Ectodermal cell (in vitro differentiated cells): ENCODE results near the gene TEX9.
"Not testable (repeated sequence)": the region's sequence is repeated elsewhere in the genome, so short reads cannot be mapped to it uniquely, and the experiment has no call there.

Source experiments
- H3K27ac ChIP-seq: 2 replicates; pipeline ENCODE4 v1.7.0; 2013; ENCODE audit warnings: mild to moderate bottlenecking, low read depth, low read length; ENCODE audit not compliant: insufficient read depth, poor library complexity, severe bottlenecking
- H3K27me3 ChIP-seq: 2 replicates; pipeline ENCODE4 v1.7.0; 2013; ENCODE audit warnings: mild to moderate bottlenecking, low read length; ENCODE audit not compliant: insufficient read depth, control insufficient read depth, poor library complexity, severe bottlenecking
- H3K36me3 ChIP-seq: one replicate; pipeline ENCODE4 v1.7.0; 2013; ENCODE audit warnings: low read length; ENCODE audit not compliant: control insufficient read depth, insufficient read depth
- H3K4me1 ChIP-seq: one replicate; pipeline ENCODE4 v1.7.0; 2013; ENCODE audit warnings: low read length; ENCODE audit not compliant: control insufficient read depth, insufficient read depth
- H3K4me3 ChIP-seq: 2 replicates; pipeline ENCODE4 v1.7.0; 2013; ENCODE audit warnings: low read depth, low read length, control low read depth; ENCODE audit not compliant: insufficient read depth
- H3K9me3 ChIP-seq: 2 replicates; pipeline ENCODE4 v1.7.0; 2013; ENCODE audit warnings: mild to moderate bottlenecking, low read length, moderate library complexity; ENCODE audit not compliant: control insufficient read depth
- WGBS, 2 experiments: methylation state at CpG; one replicate each; pipeline ENCODE4 v1.1.7; 2013; ENCODE audit warnings: missing lambda C conversion rate in 2 of 2; 5-methylcytosine and 5-hydroxymethylcytosine counted together

The TEX9 gene

GRCh38 chr15:56390739-56391267 lies 25.6 kb downstream of the TEX9 start:
- Histone ChIP-seq H3K4me1 (no peaks in the 10 kb centered on the region), H3K27me3 (no peaks in the 10 kb centered on the region), H3K9me3 (no peaks in the 10 kb centered on the region), H3K27ac (no peak overlapping the region), H3K36me3 (no peaks in the 10 kb centered on the region), H3K4me3 (no peak overlapping the region)
- WGBS, 2 experiments = 93 to 97% methylated on average over 1 of the region's 2 CpGs

GRCh38 chr15:56393277-56393676 lies 28.1 kb downstream of the TEX9 start:
- Histone ChIP-seq H3K36me3 (no peaks in the 10 kb centered on the region), H3K27me3 (no peaks in the 10 kb centered on the region)
- WGBS, 2 experiments = 100% methylated on average over 1 of the region's 1 CpG

GRCh38 chr15:56394909-56395308 lies 29.7 kb downstream of the TEX9 start:
- Histone ChIP-seq H3K9me3 (no peaks in the 10 kb centered on the region), H3K27me3 (no peaks in the 10 kb centered on the region), H3K4me1 (no peaks in the 10 kb centered on the region), H3K4me3 (no peak overlapping the region), H3K36me3 (no peaks in the 10 kb centered on the region), H3K27ac (no peak overlapping the region)
- WGBS, 2 experiments = no CpG with 5 or more reads among the region's 1 CpG

More at GRCh38 chr15:56393277-56393676, 28.1 kb downstream of the TEX9 start:
- no peak overlapping the region for H3K27ac ChIP-seq
- H3K9me3 ChIP-seq = no peaks in the 10 kb centered on the region
- no peaks in the 10 kb centered on the region for H3K4me1 ChIP-seq
- no peak overlapping the region for H3K4me3 ChIP-seq

DNA sequence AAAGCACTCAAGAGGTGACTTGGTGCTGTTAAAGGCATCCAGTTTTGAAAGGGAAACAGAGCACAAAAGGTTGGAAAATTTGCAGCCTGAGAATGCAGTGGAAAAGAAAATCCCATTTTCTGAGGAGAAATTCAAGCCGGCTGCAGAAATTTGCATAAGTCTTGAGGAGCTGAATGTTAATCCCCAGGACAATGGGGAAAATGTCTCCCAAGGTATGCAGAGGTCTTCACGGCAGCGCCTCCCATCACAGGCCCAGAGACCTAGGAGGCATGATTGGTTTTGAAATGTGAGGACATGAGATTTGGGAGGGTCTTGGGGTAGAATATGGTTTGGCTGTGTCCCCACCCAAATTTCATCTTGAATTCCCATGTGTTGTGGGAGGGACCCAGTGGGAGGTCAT lies 32.1 kb downstream of the TEX9 start:
- 65 to 72% methylated on average over 3 of the region's 3 CpGs for WGBS, 2 experiments
- not testable (repeated sequence) for H3K4me3 ChIP-seq, H3K4me1 ChIP-seq, H3K9me3 ChIP-seq, H3K27me3 ChIP-seq, H3K27ac ChIP-seq, H3K36me3 ChIP-seq

GRCh38 chr15:56399209-56399608 lies 34.0 kb downstream of the TEX9 start:
- not testable (repeated sequence) for H3K4me3 ChIP-seq, H3K27me3 ChIP-seq, H3K4me1 ChIP-seq, H3K9me3 ChIP-seq, H3K27ac ChIP-seq, H3K36me3 ChIP-seq
- 95 to 96% methylated on average over 11 of the region's 11 CpGs for WGBS, 2 experiments

- no peaks in the 10 kb centered on the region for H3K9me3 ChIP-seq
- H3K27me3 ChIP-seq = no peaks in the 10 kb centered on the region
- no peaks in the 10 kb centered on the region for H3K36me3 ChIP-seq
- H3K4me3 ChIP-seq = no peak overlapping the region
- H3K4me1 ChIP-seq = no peaks in the 10 kb centered on the region
- no peak overlapping the region for H3K27ac ChIP-seq
Observed at GRCh38 chr15:56410721-56411120, 45.5 kb downstream of the TEX9 start.

- no peaks in the 10 kb centered on the region for H3K27me3 ChIP-seq
- no peaks in the 10 kb centered on the region for H3K9me3 ChIP-seq
- no peak overlapping the region for H3K4me3 ChIP-seq
- H3K27ac ChIP-seq = no peak overlapping the region
- H3K4me1 ChIP-seq = no peaks in the 10 kb centered on the region
- 89 to 90% methylated on average over 2 of the region's 2 CpGs for WGBS, 2 experiments
- no peaks in the 10 kb centered on the region for H3K36me3 ChIP-seq
Observed at GRCh38 chr15:56411122-56411749, 46.0 kb downstream of the TEX9 start.

- H3K4me1 ChIP-seq, H3K27me3 ChIP-seq, H3K9me3 ChIP-seq, H3K36me3 ChIP-seq, H3K4me3 ChIP-seq, H3K27ac ChIP-seq: not testable (repeated sequence)
- no CpG with 5 or more reads among the region's 1 CpG for WGBS, 2 experiments
Observed at GRCh38 chr15:56413114-56413733, 48.0 kb downstream of the TEX9 start.

DNA sequence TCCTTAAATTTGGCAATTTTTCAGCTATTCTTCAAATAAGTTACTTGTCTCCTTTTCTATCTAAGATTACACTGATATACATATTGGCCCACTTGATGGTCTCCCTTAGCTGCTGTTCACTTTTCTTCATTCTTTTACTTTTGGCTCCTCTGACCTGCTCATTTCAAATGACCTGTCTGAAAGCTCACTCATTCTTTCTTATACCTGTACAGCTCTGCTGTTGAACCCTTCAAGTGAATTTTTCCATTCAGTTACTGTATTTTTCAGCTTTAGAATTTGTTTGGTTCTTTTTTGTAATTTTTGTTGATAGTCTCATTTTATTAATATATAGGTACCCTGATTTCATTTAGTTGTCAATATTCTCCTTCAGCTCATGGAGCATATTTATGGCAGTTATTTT lies 60.0 kb downstream of the TEX9 start:
- Histone ChIP-seq H3K27ac (no peak overlapping the region), H3K4me1 (no peaks in the 10 kb centered on the region), H3K9me3 (no peaks in the 10 kb centered on the region), H3K4me3 (no peak overlapping the region), H3K27me3 (no peaks in the 10 kb centered on the region), H3K36me3 (no peaks in the 10 kb centered on the region)

GRCh38 chr15:56425976-56426375 lies 60.8 kb downstream of the TEX9 start:
- WGBS, 2 experiments = 86 to 98% methylated on average over 1 of the region's 1 CpG
- no peak overlapping the region for H3K4me3 ChIP-seq

More at GRCh38 chr15:56425976-56426375, 60.8 kb downstream of the TEX9 start:
- Histone ChIP-seq H3K36me3 (no peaks in the 10 kb centered on the region), H3K27ac (no peak overlapping the region), H3K9me3 (no peaks in the 10 kb centered on the region), H3K4me1 (no peaks in the 10 kb centered on the region), H3K27me3 (no peaks in the 10 kb centered on the region)
